SK-N-SH treated with all-trans-retinoic acid at 6 μM for 48 hours (cell line): ENCODE measurements around the gene OLFML2B.

Experiments
- ARNTL ChIP-seq: fragments of 450-650 bp; formaldehyde crosslinking; IDR thresholded peaks from 2 replicates; pipeline ENCODE4 v1.5.0; 2020; ENCODE audit warnings: low read depth, mild to moderate bottlenecking, moderate library complexity, borderline replicate concordance
- ESRRG ChIP-seq: fragments of 250-450 bp; sonication (Bioruptor Pico); IDR thresholded peaks from 2 replicates; pipeline ENCODE4 v1.6.1; 2021; ENCODE audit warnings: mild to moderate bottlenecking
- GLIS3 ChIP-seq: fragments of 250-450 bp; sonication (Bioruptor Pico); IDR thresholded peaks from 2 replicates; pipeline ENCODE4 v1.5.0; 2020; ENCODE audit warnings: mild to moderate bottlenecking, moderate library complexity
- PPARA ChIP-seq: fragments of 250-450 bp; sonication (Bioruptor Pico); IDR thresholded peaks from 2 replicates; pipeline ENCODE4 v1.5.0; 2020; ENCODE audit warnings: mild to moderate bottlenecking, borderline replicate concordance
- RARB ChIP-seq: fragments of 250-450 bp; sonication (Bioruptor Pico); IDR thresholded peaks from 2 replicates; pipeline ENCODE4 v1.8.0; 2021; ENCODE audit warnings: mild to moderate bottlenecking, moderate library complexity
- TOX ChIP-seq: fragments of 250-450 bp; sonication (Bioruptor Pico); IDR thresholded peaks from 2 replicates; pipeline ENCODE4 v1.8.0; 2021; ENCODE audit warnings: mild to moderate bottlenecking, moderate library complexity, borderline replicate concordance
- ZC3H10 ChIP-seq: fragments of 250-450 bp; sonication (Bioruptor Pico); IDR thresholded peaks from 2 replicates; pipeline ENCODE4 v1.5.1; 2021; ENCODE audit warnings: mild to moderate bottlenecking, moderate library complexity
- ZFP30 ChIP-seq: fragments of 450-650 bp; formaldehyde crosslinking; IDR thresholded peaks from 2 replicates; pipeline ENCODE4 v1.5.0; 2022; ENCODE audit warnings: mild to moderate bottlenecking, moderate library complexity
- ZNF565 ChIP-seq: fragments of 450-650 bp; formaldehyde crosslinking; conservative IDR thresholded peaks from 2 replicates; pipeline ENCODE4 v1.5.0; 2020; ENCODE audit warnings: low read depth, mild to moderate bottlenecking, moderate library complexity
- TF ChIP-seq, protein P1 (sequence below): fragments of 250-450 bp; sonication (Bioruptor Pico); IDR thresholded peaks from 2 replicates; pipeline ENCODE4 v1.5.1; 2020; ENCODE audit warnings: low read depth, mild to moderate bottlenecking, moderate library complexity
- TF ChIP-seq, protein P2 (sequence below): fragments of 250-450 bp; sonication (Bioruptor Pico); IDR thresholded peaks from 2 replicates; pipeline ENCODE4 v1.8.0; 2020; ENCODE audit warnings: mild to moderate bottlenecking, moderate library complexity, borderline replicate concordance
- TF ChIP-seq, protein P3 (sequence below): fragments of 250-450 bp; sonication (Bioruptor Pico); IDR thresholded peaks from 2 replicates; pipeline ENCODE4 v1.8.0; 2021; ENCODE audit warnings: low read depth, mild to moderate bottlenecking, moderate library complexity, borderline replicate concordance
- TF ChIP-seq, protein P4 (sequence below): fragments of 250-450 bp; sonication (Bioruptor Pico); IDR thresholded peaks from 2 replicates; pipeline ENCODE4 v1.5.0; 2020; ENCODE audit warnings: mild to moderate bottlenecking, moderate library complexity

DNA sequence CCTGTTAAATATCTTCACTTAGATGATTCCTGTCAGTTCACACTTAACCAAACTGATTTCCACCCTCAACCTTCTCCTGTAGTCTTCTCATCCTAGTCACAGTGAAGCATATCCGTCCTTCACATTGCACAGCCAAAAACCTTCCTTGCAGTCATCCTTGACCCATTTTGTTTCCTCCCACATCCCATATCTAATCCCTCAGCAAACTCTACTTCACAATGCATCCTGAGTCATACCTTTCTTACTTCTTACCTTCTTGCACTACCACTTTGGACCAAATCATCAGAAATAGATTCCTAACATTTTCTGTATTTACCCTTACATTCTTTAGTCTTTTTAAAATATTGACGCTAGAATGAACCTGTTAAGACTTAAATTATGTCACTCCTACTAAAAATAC lies 86.9 kb downstream of the OLFML2B start:
- TF ChIP-seq GLIS3 (CRISPR knock-in tag) (no peak), PPARA (CRISPR knock-in tag) (no peak), ZFP30 (CRISPR knock-in tag) (no peak), ZNF565 (no peak), ESRRG (CRISPR knock-in tag) (no peak), ARNTL (no peak), ZC3H10 (CRISPR knock-in tag) (no peak), TOX (CRISPR knock-in tag) (no peak), RARB (CRISPR knock-in tag) (no peak)
- TF ChIP-seq, protein P1, sequence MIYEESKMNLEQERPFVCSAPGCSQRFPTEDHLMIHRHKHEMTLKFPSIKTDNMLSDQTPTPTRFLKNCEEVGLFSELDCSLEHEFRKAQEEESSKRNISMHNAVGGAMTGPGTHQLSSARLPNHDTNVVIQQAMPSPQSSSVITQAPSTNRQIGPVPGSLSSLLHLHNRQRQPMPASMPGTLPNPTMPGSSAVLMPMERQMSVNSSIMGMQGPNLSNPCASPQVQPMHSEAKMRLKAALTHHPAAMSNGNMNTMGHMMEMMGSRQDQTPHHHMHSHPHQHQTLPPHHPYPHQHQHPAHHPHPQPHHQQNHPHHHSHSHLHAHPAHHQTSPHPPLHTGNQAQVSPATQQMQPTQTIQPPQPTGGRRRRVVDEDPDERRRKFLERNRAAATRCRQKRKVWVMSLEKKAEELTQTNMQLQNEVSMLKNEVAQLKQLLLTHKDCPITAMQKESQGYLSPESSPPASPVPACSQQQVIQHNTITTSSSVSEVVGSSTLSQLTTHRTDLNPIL (CRISPR knock-in tag): no peak
- TF ChIP-seq, protein P2, sequence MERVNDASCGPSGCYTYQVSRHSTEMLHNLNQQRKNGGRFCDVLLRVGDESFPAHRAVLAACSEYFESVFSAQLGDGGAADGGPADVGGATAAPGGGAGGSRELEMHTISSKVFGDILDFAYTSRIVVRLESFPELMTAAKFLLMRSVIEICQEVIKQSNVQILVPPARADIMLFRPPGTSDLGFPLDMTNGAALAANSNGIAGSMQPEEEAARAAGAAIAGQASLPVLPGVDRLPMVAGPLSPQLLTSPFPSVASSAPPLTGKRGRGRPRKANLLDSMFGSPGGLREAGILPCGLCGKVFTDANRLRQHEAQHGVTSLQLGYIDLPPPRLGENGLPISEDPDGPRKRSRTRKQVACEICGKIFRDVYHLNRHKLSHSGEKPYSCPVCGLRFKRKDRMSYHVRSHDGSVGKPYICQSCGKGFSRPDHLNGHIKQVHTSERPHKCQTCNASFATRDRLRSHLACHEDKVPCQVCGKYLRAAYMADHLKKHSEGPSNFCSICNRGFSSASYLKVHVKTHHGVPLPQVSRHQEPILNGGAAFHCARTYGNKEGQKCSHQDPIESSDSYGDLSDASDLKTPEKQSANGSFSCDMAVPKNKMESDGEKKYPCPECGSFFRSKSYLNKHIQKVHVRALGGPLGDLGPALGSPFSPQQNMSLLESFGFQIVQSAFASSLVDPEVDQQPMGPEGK (CRISPR knock-in tag): no peak
- TF ChIP-seq, protein P3, sequence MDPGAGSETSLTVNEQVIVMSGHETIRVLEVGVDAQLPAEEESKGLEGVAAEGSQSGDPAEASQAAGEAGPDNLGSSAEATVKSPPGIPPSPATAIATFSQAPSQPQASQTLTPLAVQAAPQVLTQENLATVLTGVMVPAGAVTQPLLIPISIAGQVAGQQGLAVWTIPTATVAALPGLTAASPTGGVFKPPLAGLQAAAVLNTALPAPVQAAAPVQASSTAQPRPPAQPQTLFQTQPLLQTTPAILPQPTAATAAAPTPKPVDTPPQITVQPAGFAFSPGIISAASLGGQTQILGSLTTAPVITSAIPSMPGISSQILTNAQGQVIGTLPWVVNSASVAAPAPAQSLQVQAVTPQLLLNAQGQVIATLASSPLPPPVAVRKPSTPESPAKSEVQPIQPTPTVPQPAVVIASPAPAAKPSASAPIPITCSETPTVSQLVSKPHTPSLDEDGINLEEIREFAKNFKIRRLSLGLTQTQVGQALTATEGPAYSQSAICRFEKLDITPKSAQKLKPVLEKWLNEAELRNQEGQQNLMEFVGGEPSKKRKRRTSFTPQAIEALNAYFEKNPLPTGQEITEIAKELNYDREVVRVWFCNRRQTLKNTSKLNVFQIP (CRISPR knock-in tag): no peak
- TF ChIP-seq, protein P4, sequence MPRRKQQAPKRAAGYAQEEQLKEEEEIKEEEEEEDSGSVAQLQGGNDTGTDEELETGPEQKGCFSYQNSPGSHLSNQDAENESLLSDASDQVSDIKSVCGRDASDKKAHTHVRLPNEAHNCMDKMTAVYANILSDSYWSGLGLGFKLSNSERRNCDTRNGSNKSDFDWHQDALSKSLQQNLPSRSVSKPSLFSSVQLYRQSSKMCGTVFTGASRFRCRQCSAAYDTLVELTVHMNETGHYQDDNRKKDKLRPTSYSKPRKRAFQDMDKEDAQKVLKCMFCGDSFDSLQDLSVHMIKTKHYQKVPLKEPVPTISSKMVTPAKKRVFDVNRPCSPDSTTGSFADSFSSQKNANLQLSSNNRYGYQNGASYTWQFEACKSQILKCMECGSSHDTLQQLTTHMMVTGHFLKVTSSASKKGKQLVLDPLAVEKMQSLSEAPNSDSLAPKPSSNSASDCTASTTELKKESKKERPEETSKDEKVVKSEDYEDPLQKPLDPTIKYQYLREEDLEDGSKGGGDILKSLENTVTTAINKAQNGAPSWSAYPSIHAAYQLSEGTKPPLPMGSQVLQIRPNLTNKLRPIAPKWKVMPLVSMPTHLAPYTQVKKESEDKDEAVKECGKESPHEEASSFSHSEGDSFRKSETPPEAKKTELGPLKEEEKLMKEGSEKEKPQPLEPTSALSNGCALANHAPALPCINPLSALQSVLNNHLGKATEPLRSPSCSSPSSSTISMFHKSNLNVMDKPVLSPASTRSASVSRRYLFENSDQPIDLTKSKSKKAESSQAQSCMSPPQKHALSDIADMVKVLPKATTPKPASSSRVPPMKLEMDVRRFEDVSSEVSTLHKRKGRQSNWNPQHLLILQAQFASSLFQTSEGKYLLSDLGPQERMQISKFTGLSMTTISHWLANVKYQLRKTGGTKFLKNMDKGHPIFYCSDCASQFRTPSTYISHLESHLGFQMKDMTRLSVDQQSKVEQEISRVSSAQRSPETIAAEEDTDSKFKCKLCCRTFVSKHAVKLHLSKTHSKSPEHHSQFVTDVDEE (CRISPR knock-in tag): no peak
